HG02840 (cell line): Measurements from ENCODE around the gene SREK1IP1.
A peak's percentile ranks its signal among the peaks of the same experiment; 100 is the strongest.

Source experiments
- ATAC-seq: cut with Tn5 transposase; IDR thresholded peaks from one replicate; pipeline ENCODE4 v1.9.1; 2021; ENCODE audit warnings: mild to moderate bottlenecking, moderate library complexity, moderate number of reproducible peaks; ENCODE audit not compliant: unreplicated experiment, low FRiP score

Gene SREK1IP1

GRCh38 chr5:64768358-64769312 is at the start of gene SREK1IP1, which contains the start of gene CWC27:
TSS of gene SREK1IP1 (minus strand) at chr5:64768691. CDS start at chr5:64768517, 174 bp downstream.
TSS of gene CWC27 (plus strand) at chr5:64768930. CDS start at chr5:64769147, 217 bp downstream.
- ATAC-seq, result peak; percentile 99

DNA sequence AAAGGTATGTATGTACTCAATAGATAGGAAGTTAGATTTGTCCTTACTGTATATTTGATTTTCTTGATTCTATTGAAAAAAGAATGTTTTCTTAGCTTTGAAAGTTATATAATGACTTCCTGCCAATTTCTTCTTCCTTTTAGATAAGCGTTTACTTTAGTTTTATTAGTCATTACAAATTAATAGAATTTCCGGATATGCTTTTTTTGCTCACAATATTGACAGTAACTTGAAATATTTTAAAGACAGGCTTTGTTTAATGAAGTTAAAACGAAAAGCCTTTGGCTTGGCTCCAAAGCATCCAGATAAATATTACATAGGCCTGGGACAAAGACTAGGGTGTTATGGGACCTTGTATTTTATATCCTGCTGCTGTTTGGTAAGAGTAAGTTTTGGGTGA is 49.8 kb upstream of the SREK1IP1 start:
- ATAC-seq, result no peak

- ATAC-seq, result peak; percentile 96
These were observed 45.6 kb upstream of the SREK1IP1 start for GRCh38 chr5:64814073-64814472.

DNA sequence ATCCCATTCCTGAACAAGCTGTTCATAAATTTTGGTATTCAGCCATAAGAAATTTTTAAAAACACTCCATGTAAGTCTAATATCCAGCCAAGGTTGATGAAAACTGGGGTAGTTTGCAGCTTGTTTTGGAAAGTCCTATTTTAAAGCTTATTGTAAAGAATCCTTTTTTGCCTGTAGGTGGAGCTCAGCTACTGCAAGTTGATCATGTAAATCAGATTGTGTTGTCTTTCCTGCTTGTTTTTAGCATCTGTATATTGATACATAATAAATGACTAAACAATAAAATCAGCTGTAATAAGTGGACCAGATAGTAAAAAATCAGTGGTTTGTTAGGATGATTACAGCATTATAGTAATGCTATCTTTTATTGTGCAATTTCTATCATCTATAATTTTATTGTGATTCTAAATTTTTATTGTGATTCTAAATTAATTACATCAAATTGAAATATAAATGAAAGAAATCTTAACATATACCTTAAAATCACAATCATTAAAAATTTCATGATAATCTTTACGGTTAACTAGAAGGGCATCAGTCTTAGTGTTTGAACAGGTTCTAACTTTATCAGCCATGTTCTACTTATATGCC is 42.7 kb upstream of the SREK1IP1 start:
- ATAC-seq, result no peak

- no peak for ATAC-seq
These were observed 39.0 kb upstream of the SREK1IP1 start for GRCh38 chr5:64807520-64807919.

DNA sequence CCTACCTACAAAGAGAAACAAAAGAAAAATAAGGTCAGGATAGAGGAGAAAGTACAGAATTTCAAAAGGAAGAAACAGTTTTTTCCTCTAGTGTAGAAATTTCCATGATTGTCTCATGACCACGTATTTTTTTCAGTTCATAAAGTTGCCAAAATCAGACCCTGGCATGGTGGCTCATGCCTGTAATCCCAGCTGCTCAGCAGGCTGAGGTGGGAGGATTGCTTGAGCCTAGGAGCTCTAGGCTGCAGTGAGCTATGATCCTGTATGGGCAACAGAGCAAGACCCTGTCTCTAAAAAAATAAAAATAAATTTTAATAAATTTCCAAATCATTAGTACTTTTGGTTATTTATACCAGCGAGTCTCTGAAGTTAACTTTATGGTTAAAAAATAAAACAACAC is 38.0 kb upstream of the SREK1IP1 start:
- no peak for ATAC-seq

GRCh38 chr5:64800926-64801325 is 32.4 kb upstream of the SREK1IP1 start:
- no peak for ATAC-seq

- ATAC-seq, result no peak
These were observed 27.8 kb upstream of the SREK1IP1 start for GRCh38 chr5:64796301-64796700.

DNA sequence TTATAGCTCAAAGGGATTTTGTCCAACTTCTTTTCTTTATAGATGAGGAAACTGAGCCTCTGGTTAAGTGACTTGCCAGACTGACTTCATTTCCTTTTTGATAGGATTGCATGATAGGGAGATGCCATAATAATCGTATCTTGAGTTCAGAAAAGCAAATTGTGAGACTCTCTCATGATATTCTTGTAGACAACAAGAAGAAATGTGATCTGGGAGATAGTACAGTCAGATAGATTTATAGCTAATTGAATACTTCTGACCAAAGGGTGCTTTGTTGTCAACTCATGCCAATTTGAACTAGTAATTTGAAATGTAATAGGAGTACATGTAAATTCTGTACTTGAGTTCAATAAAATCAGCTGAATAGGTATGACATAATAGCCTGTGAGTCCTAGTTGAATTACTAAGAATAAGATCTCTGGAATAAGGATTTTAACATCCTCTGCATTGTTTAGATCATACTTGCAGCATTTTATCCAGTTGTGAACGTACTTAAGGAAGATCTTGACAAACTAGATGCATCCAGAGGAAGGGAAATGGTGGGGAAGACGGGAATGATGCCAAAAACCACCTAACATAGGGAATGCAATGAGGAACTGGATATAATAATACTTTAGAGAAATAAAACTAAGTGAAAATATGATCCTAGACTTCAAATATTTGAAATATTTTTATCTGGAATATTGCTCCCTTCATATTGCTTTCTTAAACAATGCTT is 25.7 kb upstream of the SREK1IP1 start:
- no peak for ATAC-seq

- ATAC-seq, result no peak
These were observed 24.0 kb upstream of the SREK1IP1 start for GRCh38 chr5:64792469-64792868.

- no peak for ATAC-seq
These were observed 21.7 kb upstream of the SREK1IP1 start for GRCh38 chr5:64790210-64790609.

- no peak for ATAC-seq
These were observed 21.0 kb upstream of the SREK1IP1 start for GRCh38 chr5:64789457-64789856.

DNA sequence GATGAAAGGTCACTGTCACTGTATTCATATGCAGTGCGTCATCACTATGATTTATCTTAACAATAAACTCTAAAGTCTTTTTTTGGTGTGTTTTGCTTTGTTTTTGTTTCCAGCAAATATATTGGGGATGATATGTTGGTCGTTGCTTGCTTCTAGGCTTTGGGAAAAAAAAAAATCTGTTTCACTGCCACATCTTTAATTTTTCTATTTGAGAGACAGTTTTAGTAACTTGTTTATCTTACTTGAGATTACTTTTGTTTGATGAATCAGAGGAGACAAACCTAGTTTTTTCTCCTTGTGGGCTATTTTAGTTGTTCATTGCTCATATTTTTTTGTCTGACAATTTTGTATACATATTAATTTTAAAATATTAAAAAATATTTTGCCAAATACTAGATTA is 19.7 kb upstream of the SREK1IP1 start:
- ATAC-seq, result no peak

DNA sequence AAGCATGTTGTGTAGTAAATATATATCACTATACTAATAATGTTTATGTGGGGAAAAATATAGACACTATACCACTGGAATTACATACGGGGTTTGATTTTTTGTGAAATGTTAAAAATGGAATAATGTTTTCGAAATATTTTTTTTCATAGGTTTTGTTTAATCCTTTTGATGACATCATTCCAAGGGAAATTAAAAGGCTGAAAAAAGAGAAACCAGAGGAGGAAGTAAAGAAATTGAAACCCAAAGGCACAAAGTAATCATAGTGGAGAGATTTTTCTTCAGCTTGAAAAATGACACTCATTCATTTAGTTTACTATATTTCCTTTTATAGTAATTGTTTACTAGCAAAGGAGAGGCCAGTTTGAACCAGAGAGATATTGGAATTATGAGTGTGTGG is 17.9 kb upstream of the SREK1IP1 start:
- no peak for ATAC-seq

- peak; percentile 77 for ATAC-seq
These were observed 16.0 kb upstream of the SREK1IP1 start for GRCh38 chr5:64784451-64785025.

DNA sequence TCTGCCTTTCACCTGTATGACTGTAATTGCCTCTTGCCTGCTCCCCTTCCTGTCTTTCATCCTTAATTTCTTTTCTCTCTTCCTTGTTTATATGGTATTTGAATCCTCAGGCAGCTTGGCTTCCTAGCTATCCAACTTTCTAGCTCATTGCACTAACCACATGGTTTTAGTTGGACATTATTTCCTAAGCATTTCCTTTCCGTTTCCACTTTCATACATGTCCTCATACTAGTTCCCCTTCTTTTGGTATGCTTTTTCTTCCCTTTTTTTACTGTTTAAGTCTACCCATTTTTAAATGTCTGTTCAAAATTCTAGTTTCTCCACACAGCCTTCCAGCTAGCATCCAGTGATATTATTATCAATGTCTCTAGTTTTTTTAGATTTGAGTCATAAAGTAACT is 6.8 kb upstream of the SREK1IP1 start:
- no peak for ATAC-seq

DNA sequence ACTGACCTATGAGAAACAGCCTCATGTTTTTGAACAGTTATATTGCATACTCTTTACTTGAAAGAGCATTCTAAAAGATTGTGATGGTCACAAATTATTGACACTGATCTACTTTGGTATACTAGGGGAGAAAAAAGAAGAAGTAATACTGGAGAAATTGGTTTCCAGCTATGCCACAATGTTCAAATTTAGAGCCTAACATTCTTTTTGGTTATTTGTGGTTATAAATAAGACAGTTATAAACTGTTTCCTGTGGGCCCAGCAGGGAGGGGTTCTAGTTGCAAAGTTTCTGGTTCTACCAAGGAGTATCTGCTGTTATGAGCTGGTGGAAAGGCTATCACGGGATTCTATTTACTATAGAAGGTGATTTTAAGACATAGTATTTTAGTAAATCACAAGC is 5.0 kb upstream of the SREK1IP1 start:
- ATAC-seq, result peak; percentile 35

GRCh38 chr5:64771736-64772135 is 3.2 kb upstream of the SREK1IP1 start:
- no peak for ATAC-seq

- no peak for ATAC-seq
These were observed 1.4 kb upstream of the SREK1IP1 start for GRCh38 chr5:64769855-64770254.

GRCh38 chr5:64767959-64768357 is 533 bp downstream of the SREK1IP1 start:
- ATAC-seq, result peak; percentile 6

DNA sequence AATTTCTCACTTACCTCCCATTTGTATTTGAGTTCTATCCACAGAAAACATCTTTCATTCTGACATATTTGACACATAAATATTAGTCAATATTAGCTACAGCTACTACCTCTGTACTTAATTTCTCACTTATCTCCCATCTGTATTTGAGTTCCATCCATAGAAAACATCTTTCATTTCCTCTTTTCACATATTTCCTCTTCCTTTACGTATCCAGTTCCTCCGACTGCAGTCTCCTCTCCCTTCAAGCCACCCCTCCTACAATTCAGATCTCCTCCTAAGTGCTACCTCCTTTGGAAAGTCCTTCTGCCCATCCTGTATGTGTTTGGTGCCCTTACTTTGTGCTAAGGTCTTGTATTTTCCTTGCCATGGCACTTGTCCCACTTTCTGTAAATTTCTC is 1.6 kb downstream of the SREK1IP1 start:
- no peak for ATAC-seq
